ENCODE data around the gene TMEM225B. TPM values are rescaled to one million over a fixed set of nuclear protein-coding genes. Genes with fewer than 3 reads are reported as not detected.
"Not testable (repeated sequence)": the region's sequence is repeated elsewhere in the genome, so short reads cannot be mapped to it uniquely, and the experiment has no call there.

Gene TMEM225B
- total and polyA plus RNA-seq, 5 donors from 2014 or later: 0.67 to 2.3 (median 1.1) TPM

- not testable (repeated sequence) for H3K9me3 ChIP-seq (ENCODE audit: control insufficient read depth in 2 of 2, low read length in 2 of 2); ATAC-seq (ENCODE audit: low read depth in 2 of 2); H3K27me3 ChIP-seq (ENCODE audit: control insufficient read depth, insufficient read depth, low read length); H3K4me3 Mint-ChIP-seq; H3K27me3 Mint-ChIP-seq; H3K27ac ChIP-seq (ENCODE audit: insufficient read depth, low read length, poor library complexity, severe bottlenecking); H3K4me3 ChIP-seq (ENCODE audit: low read depth, low read length); DNase-seq; H3K9me3 Mint-ChIP-seq; H3K4me1 ChIP-seq (ENCODE audit: control insufficient read depth, insufficient read depth, low read length, poor library complexity, severe bottlenecking)
- H3K27ac Mint-ChIP-seq: peak overlapping the region; percentile 53 to 72 (median 63)
- peaks cover 16% of the 10 kb centered on the region for H3K36me3 ChIP-seq (ENCODE audit: control insufficient read depth, insufficient read depth, low read length)
- peaks cover 7 to 31% (median 15%) of the 10 kb centered on the region in 4 donors for H3K4me1 Mint-ChIP-seq
- peaks cover 33% of the 10 kb centered on the region for H3K36me3 Mint-ChIP-seq
Measured at GRCh38 chr7:99637414-99637813, 39.3 kb downstream of the TMEM225B start.

GRCh38 chr7:99638731-99639130 lies 40.7 kb downstream of the TMEM225B start:
- Histone ChIP-seq H3K4me1 (ENCODE audit: control insufficient read depth, insufficient read depth, low read length, poor library complexity, severe bottlenecking) (no peaks in the 10 kb centered on the region), H3K4me3 (ENCODE audit: low read depth, low read length) (no peak overlapping the region), H3K36me3 (ENCODE audit: control insufficient read depth, insufficient read depth, low read length) (peaks cover 7% of the 10 kb centered on the region), H3K27ac (ENCODE audit: insufficient read depth, low read length, poor library complexity, severe bottlenecking) (no peak overlapping the region), H3K27me3 (ENCODE audit: control insufficient read depth, insufficient read depth, low read length) (no peaks in the 10 kb centered on the region), H3K9me3 (ENCODE audit: control insufficient read depth in 2 of 2, low read length in 2 of 2) (no peaks in the 10 kb centered on the region)
- Mint-ChIP-seq H3K27ac (no peak overlapping the region), H3K4me1 (peaks cover 7 to 34% (median 15%) of the 10 kb centered on the region in 4 donors), H3K36me3 (peaks cover 32% of the 10 kb centered on the region), H3K4me3 (no peak overlapping the region), H3K9me3 (no peaks in the 10 kb centered on the region), H3K27me3 (no peaks in the 10 kb centered on the region)
- ATAC-seq (ENCODE audit: low read depth in 2 of 2) (no peak), DNase-seq (no peak)

- H3K36me3 Mint-ChIP-seq: peaks cover 37% of the 10 kb centered on the region
- Histone ChIP-seq H3K4me3 (ENCODE audit: low read depth, low read length) (no peak overlapping the region), H3K9me3 (ENCODE audit: control insufficient read depth in 2 of 2, low read length in 2 of 2) (no peaks in the 10 kb centered on the region), H3K27me3 (ENCODE audit: control insufficient read depth, insufficient read depth, low read length) (no peaks in the 10 kb centered on the region), H3K36me3 (ENCODE audit: control insufficient read depth, insufficient read depth, low read length) (peaks cover 3% of the 10 kb centered on the region), H3K27ac (ENCODE audit: insufficient read depth, low read length, poor library complexity, severe bottlenecking) (no peak overlapping the region), H3K4me1 (ENCODE audit: control insufficient read depth, insufficient read depth, low read length, poor library complexity, severe bottlenecking) (no peaks in the 10 kb centered on the region)
- no peak overlapping the region for H3K27ac Mint-ChIP-seq
- no peak overlapping the region for H3K4me3 Mint-ChIP-seq
- no peaks in the 10 kb centered on the region for H3K9me3 Mint-ChIP-seq
- DNase-seq: no peak
- H3K27me3 Mint-ChIP-seq: no peaks in the 10 kb centered on the region
- ATAC-seq (ENCODE audit: low read depth in 2 of 2): no peak
- H3K4me1 Mint-ChIP-seq: peaks cover 7 to 34% (median 15%) of the 10 kb centered on the region in 4 donors
Measured at GRCh38 chr7:99639267-99639666, 41.2 kb downstream of the TMEM225B start.

GRCh38 chr7:99642027-99642426 lies 44.0 kb downstream of the TMEM225B start:
- Mint-ChIP-seq H3K4me1 (peaks cover 2 to 24% (median 13%) of the 10 kb centered on the region in 4 donors), H3K27me3 (no peaks in the 10 kb centered on the region), H3K4me3 (no peak overlapping the region), H3K36me3 (peaks cover 52% of the 10 kb centered on the region), H3K9me3 (no peaks in the 10 kb centered on the region), H3K27ac (peak overlapping the region in 1 of 3 donors; percentile 11)
- H3K4me3 ChIP-seq (ENCODE audit: low read depth, low read length): no peak overlapping the region
- no peaks in the 10 kb centered on the region for H3K27me3 ChIP-seq (ENCODE audit: control insufficient read depth, insufficient read depth, low read length)
- H3K4me1 ChIP-seq (ENCODE audit: control insufficient read depth, insufficient read depth, low read length, poor library complexity, severe bottlenecking): no peaks in the 10 kb centered on the region
- DNase-seq: no peak
- H3K9me3 ChIP-seq (ENCODE audit: control insufficient read depth in 2 of 2, low read length in 2 of 2): no peaks in the 10 kb centered on the region
- H3K27ac ChIP-seq (ENCODE audit: insufficient read depth, low read length, poor library complexity, severe bottlenecking): no peak overlapping the region
- ATAC-seq (ENCODE audit: low read depth in 2 of 2): no peak
- H3K36me3 ChIP-seq (ENCODE audit: control insufficient read depth, insufficient read depth, low read length): peaks cover 10% of the 10 kb centered on the region

- Mint-ChIP-seq H3K27me3 (no peaks in the 10 kb centered on the region), H3K27ac (no peak overlapping the region), H3K36me3 (peaks cover 56% of the 10 kb centered on the region), H3K4me1 (peaks cover 0 to 15% (median 10%) of the 10 kb centered on the region in 4 donors), H3K4me3 (no peak overlapping the region), H3K9me3 (no peaks in the 10 kb centered on the region)
- Histone ChIP-seq H3K36me3 (ENCODE audit: control insufficient read depth, insufficient read depth, low read length) (peaks cover 12% of the 10 kb centered on the region), H3K27ac (ENCODE audit: insufficient read depth, low read length, poor library complexity, severe bottlenecking) (no peak overlapping the region), H3K4me3 (ENCODE audit: low read depth, low read length) (no peak overlapping the region), H3K9me3 (ENCODE audit: control insufficient read depth in 2 of 2, low read length in 2 of 2) (no peaks in the 10 kb centered on the region), H3K27me3 (ENCODE audit: control insufficient read depth, insufficient read depth, low read length) (no peaks in the 10 kb centered on the region), H3K4me1 (ENCODE audit: control insufficient read depth, insufficient read depth, low read length, poor library complexity, severe bottlenecking) (no peaks in the 10 kb centered on the region)
- no peak for DNase-seq
- no peak for ATAC-seq (ENCODE audit: low read depth in 2 of 2)
Measured at GRCh38 chr7:99643464-99643863, 45.4 kb downstream of the TMEM225B start.

- Histone ChIP-seq H3K4me3 (ENCODE audit: low read depth, low read length) (no peak overlapping the region), H3K27ac (ENCODE audit: insufficient read depth, low read length, poor library complexity, severe bottlenecking) (no peak overlapping the region), H3K4me1 (ENCODE audit: control insufficient read depth, insufficient read depth, low read length, poor library complexity, severe bottlenecking) (no peaks in the 10 kb centered on the region), H3K9me3 (ENCODE audit: control insufficient read depth in 2 of 2, low read length in 2 of 2) (no peaks in the 10 kb centered on the region), H3K36me3 (ENCODE audit: control insufficient read depth, insufficient read depth, low read length) (peaks cover 12% of the 10 kb centered on the region), H3K27me3 (ENCODE audit: control insufficient read depth, insufficient read depth, low read length) (no peaks in the 10 kb centered on the region)
- Mint-ChIP-seq H3K36me3 (peaks cover 56% of the 10 kb centered on the region), H3K27ac (no peak overlapping the region), H3K27me3 (no peaks in the 10 kb centered on the region), H3K4me3 (no peak overlapping the region), H3K4me1 (peaks cover 0 to 15% (median 10%) of the 10 kb centered on the region in 4 donors), H3K9me3 (no peaks in the 10 kb centered on the region)
- ATAC-seq (ENCODE audit: low read depth in 2 of 2): no peak
- no peak for DNase-seq
Measured at GRCh38 chr7:99644431-99644830, 46.4 kb downstream of the TMEM225B start.

GRCh38 chr7:99645590-99645989 lies 47.5 kb downstream of the TMEM225B start:
- H3K36me3 Mint-ChIP-seq: peaks cover 50% of the 10 kb centered on the region
- Histone ChIP-seq H3K4me1 (ENCODE audit: control insufficient read depth, insufficient read depth, low read length, poor library complexity, severe bottlenecking) (no peaks in the 10 kb centered on the region), H3K27me3 (ENCODE audit: control insufficient read depth, insufficient read depth, low read length) (no peaks in the 10 kb centered on the region), H3K36me3 (ENCODE audit: control insufficient read depth, insufficient read depth, low read length) (peaks cover 12% of the 10 kb centered on the region), H3K27ac (ENCODE audit: insufficient read depth, low read length, poor library complexity, severe bottlenecking) (no peak overlapping the region), H3K4me3 (ENCODE audit: low read depth, low read length) (no peak overlapping the region), H3K9me3 (ENCODE audit: control insufficient read depth in 2 of 2, low read length in 2 of 2) (no peaks in the 10 kb centered on the region)
- DNase-seq (no peak), ATAC-seq (ENCODE audit: low read depth in 2 of 2) (no peak)
- H3K9me3 Mint-ChIP-seq: no peaks in the 10 kb centered on the region
- H3K27me3 Mint-ChIP-seq: no peaks in the 10 kb centered on the region
- peaks cover 0 to 15% (median 8%) of the 10 kb centered on the region in 4 donors for H3K4me1 Mint-ChIP-seq
- H3K4me3 Mint-ChIP-seq: no peak overlapping the region
- peak overlapping the region in 1 of 3 donors; percentile 37 for H3K27ac Mint-ChIP-seq

GRCh38 chr7:99648843-99649242 lies 50.8 kb downstream of the TMEM225B start:
- DNase-seq: no peak
- no peaks in the 10 kb centered on the region for H3K27me3 ChIP-seq (ENCODE audit: control insufficient read depth, insufficient read depth, low read length)
- H3K9me3 ChIP-seq (ENCODE audit: control insufficient read depth in 2 of 2, low read length in 2 of 2): no peaks in the 10 kb centered on the region
- no peaks in the 10 kb centered on the region for H3K9me3 Mint-ChIP-seq
- H3K4me3 Mint-ChIP-seq: no peak overlapping the region
- H3K27ac ChIP-seq (ENCODE audit: insufficient read depth, low read length, poor library complexity, severe bottlenecking): no peak overlapping the region
- no peaks in the 10 kb centered on the region for H3K4me1 ChIP-seq (ENCODE audit: control insufficient read depth, insufficient read depth, low read length, poor library complexity, severe bottlenecking)
- no peaks in the 10 kb centered on the region for H3K27me3 Mint-ChIP-seq
- no peak for ATAC-seq (ENCODE audit: low read depth in 2 of 2)
- H3K4me3 ChIP-seq (ENCODE audit: low read depth, low read length): no peak overlapping the region
- no peak overlapping the region for H3K27ac Mint-ChIP-seq
- peaks cover 8% of the 10 kb centered on the region for H3K36me3 ChIP-seq (ENCODE audit: control insufficient read depth, insufficient read depth, low read length)
- peaks cover 8 to 14% (median 10%) of the 10 kb centered on the region in 4 donors for H3K4me1 Mint-ChIP-seq
- H3K36me3 Mint-ChIP-seq: peaks cover 50% of the 10 kb centered on the region
